ENCODE results near the gene KCNIP4.

Gene KCNIP4

DNA sequence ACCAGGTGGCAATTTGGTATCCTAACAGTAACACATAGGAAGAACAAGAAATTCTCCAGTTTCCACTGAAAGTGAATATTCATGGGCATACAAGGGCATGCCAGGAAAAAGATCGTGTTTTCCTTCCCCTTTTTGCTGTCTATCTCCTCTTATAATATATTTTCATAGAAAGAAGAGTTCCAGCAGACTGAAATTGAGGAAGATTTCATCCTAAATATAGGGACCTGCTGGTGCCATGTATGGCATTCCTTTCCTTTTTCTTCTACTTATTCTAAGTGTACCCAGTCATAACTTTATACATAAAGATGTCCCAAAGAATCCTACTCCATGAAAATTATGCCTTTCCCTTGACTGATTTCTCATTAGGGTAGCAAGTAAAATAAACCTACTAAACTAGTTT lies 40.8 kb upstream of the KCNIP4 start:
- no peak for TF ChIP-seq GABPA (IDR thresholded peaks at IDR 0.05; ENCODE audit: low read depth)
- no peak for TF ChIP-seq SPI1 (IDR thresholded peaks at IDR 0.05; ENCODE audit: borderline replicate concordance, low read depth)
- TF ChIP-seq, protein P1, sequence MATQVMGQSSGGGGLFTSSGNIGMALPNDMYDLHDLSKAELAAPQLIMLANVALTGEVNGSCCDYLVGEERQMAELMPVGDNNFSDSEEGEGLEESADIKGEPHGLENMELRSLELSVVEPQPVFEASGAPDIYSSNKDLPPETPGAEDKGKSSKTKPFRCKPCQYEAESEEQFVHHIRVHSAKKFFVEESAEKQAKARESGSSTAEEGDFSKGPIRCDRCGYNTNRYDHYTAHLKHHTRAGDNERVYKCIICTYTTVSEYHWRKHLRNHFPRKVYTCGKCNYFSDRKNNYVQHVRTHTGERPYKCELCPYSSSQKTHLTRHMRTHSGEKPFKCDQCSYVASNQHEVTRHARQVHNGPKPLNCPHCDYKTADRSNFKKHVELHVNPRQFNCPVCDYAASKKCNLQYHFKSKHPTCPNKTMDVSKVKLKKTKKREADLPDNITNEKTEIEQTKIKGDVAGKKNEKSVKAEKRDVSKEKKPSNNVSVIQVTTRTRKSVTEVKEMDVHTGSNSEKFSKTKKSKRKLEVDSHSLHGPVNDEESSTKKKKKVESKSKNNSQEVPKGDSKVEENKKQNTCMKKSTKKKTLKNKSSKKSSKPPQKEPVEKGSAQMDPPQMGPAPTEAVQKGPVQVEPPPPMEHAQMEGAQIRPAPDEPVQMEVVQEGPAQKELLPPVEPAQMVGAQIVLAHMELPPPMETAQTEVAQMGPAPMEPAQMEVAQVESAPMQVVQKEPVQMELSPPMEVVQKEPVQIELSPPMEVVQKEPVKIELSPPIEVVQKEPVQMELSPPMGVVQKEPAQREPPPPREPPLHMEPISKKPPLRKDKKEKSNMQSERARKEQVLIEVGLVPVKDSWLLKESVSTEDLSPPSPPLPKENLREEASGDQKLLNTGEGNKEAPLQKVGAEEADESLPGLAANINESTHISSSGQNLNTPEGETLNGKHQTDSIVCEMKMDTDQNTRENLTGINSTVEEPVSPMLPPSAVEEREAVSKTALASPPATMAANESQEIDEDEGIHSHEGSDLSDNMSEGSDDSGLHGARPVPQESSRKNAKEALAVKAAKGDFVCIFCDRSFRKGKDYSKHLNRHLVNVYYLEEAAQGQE (IDR thresholded peaks at IDR 0.05; ENCODE audit: insufficient replicate concordance, low read depth) = no peak
- no peak for TF ChIP-seq POLR2AphosphoS5 (IDR thresholded peaks at IDR 0.05; ENCODE audit: low read depth)
- TF ChIP-seq, protein P2, sequence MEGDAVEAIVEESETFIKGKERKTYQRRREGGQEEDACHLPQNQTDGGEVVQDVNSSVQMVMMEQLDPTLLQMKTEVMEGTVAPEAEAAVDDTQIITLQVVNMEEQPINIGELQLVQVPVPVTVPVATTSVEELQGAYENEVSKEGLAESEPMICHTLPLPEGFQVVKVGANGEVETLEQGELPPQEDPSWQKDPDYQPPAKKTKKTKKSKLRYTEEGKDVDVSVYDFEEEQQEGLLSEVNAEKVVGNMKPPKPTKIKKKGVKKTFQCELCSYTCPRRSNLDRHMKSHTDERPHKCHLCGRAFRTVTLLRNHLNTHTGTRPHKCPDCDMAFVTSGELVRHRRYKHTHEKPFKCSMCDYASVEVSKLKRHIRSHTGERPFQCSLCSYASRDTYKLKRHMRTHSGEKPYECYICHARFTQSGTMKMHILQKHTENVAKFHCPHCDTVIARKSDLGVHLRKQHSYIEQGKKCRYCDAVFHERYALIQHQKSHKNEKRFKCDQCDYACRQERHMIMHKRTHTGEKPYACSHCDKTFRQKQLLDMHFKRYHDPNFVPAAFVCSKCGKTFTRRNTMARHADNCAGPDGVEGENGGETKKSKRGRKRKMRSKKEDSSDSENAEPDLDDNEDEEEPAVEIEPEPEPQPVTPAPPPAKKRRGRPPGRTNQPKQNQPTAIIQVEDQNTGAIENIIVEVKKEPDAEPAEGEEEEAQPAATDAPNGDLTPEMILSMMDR (IDR thresholded peaks at IDR 0.05; ENCODE audit: insufficient read depth, low read length) = no peak
- DNase-seq (ENCODE audit: low read depth in 1 of 2, low spot score in 1 of 2) = no peak
- no peak overlapping the region for H3K27ac ChIP-seq (replicated peaks)
- H3K4me3 ChIP-seq (replicated peaks; ENCODE audit: insufficient read depth, low read length) = no peak overlapping the region
- no peaks in the 10 kb centered on the region for H3K27me3 ChIP-seq (ENCODE audit: insufficient read depth, poor library complexity, severe bottlenecking)

DNA sequence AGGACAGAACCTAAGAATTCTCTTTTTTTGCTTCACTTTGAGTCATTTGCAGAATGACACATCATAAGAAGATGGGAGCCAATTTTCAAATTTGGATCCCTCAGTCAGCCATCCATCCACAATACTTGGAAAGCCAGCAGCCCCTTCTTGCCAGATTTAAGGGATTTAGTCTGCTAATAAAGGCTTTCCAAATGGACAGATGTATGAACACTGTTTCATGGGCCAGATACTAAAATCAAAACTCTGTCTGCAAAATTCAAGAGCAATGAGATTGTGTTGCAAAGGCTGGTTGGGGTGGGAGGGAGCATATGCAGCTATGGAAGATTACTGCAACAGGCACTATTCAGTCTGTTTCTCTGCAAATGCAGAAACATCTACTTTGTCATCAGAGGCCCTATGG lies 37.7 kb upstream of the KCNIP4 start:
- Histone ChIP-seq H3K27ac (replicated peaks) (no peak overlapping the region), H3K4me3 (replicated peaks; ENCODE audit: insufficient read depth, low read length) (no peak overlapping the region), H3K27me3 (ENCODE audit: insufficient read depth, poor library complexity, severe bottlenecking) (no peaks in the 10 kb centered on the region)
- no peak for DNase-seq (ENCODE audit: low read depth in 1 of 2, low spot score in 1 of 2)
- TF ChIP-seq, protein P2 (IDR thresholded peaks at IDR 0.05; ENCODE audit: insufficient read depth, low read length) = no peak
- no peak for TF ChIP-seq GABPA (IDR thresholded peaks at IDR 0.05; ENCODE audit: low read depth)
- no peak for TF ChIP-seq POLR2AphosphoS5 (IDR thresholded peaks at IDR 0.05; ENCODE audit: low read depth)
- no peak for TF ChIP-seq SPI1 (IDR thresholded peaks at IDR 0.05; ENCODE audit: borderline replicate concordance, low read depth)
- TF ChIP-seq, protein P1 (IDR thresholded peaks at IDR 0.05; ENCODE audit: insufficient replicate concordance, low read depth) = no peak

DNA sequence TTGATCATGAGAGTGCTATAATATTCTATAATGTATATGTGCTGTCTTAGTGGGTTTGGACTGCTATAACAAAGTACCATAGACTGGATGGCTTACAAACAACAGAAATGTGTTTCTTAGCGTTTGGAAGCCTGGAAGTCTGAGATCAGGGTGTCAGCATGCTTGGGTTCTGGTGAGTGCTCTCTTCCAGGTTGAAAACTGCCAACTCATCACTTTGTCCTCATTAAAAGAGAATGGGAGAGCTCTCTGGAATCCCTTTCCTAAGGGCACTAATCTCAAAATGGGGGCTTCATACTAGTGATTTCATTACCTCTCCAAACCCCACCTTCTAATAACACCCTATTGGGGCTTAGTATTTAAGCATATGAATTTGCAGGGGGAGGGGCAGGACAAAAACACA lies 33.5 kb upstream of the KCNIP4 start:
- DNase-seq (ENCODE audit: low read depth in 1 of 2, low spot score in 1 of 2) = no peak
- TF ChIP-seq POLR2AphosphoS5 (IDR thresholded peaks at IDR 0.05; ENCODE audit: low read depth) = no peak
- TF ChIP-seq, protein P1 (IDR thresholded peaks at IDR 0.05; ENCODE audit: insufficient replicate concordance, low read depth) = no peak
- no peak for TF ChIP-seq GABPA (IDR thresholded peaks at IDR 0.05; ENCODE audit: low read depth)
- TF ChIP-seq, protein P2 (IDR thresholded peaks at IDR 0.05; ENCODE audit: insufficient read depth, low read length) = no peak
- no peak for TF ChIP-seq SPI1 (IDR thresholded peaks at IDR 0.05; ENCODE audit: borderline replicate concordance, low read depth)

More for the DNA sequence above, 33.5 kb upstream of the KCNIP4 start:
- Histone ChIP-seq H3K4me3 (replicated peaks; ENCODE audit: insufficient read depth, low read length) (no peak overlapping the region), H3K27me3 (ENCODE audit: insufficient read depth, poor library complexity, severe bottlenecking) (no peaks in the 10 kb centered on the region), H3K27ac (replicated peaks) (no peak overlapping the region)

Measured in HL-60 (cell line).